WERI-Rb-1 (cell line): ENCODE measurements around the gene MAN1C1.

Experiments used
- DNase-seq: peaks from one replicate; pipeline ENCODE4 v3.0.0-alpha.2; 2020
- H3K27ac ChIP-seq: fragments of 250-450 bp; sonication (Bioruptor Pico); 2 replicates; pipeline ENCODE4 v1.5.1; 2020; ENCODE audit warnings: mild to moderate bottlenecking, moderate library complexity
- H3K27me3 ChIP-seq: fragments of 250-450 bp; sonication (Bioruptor Pico); 2 replicates; pipeline ENCODE4 v1.5.1; 2021; ENCODE audit warnings: mild to moderate bottlenecking, low read depth, moderate library complexity; ENCODE audit not compliant: insufficient read depth, severe bottlenecking
- H3K36me3 ChIP-seq: fragments of 250-450 bp; sonication (Bioruptor Pico); 2 replicates; pipeline ENCODE4 v1.5.1; 2020; ENCODE audit warnings: mild to moderate bottlenecking, moderate library complexity
- H3K4me3 ChIP-seq: 2 replicates; pipeline ENCODE4 v1.5.1; 2011; ENCODE audit warnings: low read depth, mild to moderate bottlenecking, control low read depth, low read length
- H3K9me3 ChIP-seq: fragments of 250-450 bp; sonication (Bioruptor Pico); 2 replicates; pipeline ENCODE4 v1.5.1; 2021; ENCODE audit warnings: mild to moderate bottlenecking, moderate library complexity; ENCODE audit not compliant: severe bottlenecking
- CTCF ChIP-seq: IDR thresholded peaks from 2 replicates; pipeline ENCODE4 v1.5.1; 2011; ENCODE audit warnings: low read depth, mild to moderate bottlenecking, control low read depth, inconsistent platforms, low read length

Gene MAN1C1

GRCh38 chr1:25780318-25781129 is 163.9 kb downstream of the MAN1C1 start:
- no peak for DNase-seq
- Histone ChIP-seq H3K27ac (no peak overlapping the region), H3K27me3 (no peaks in the 10 kb centered on the region), H3K9me3 (no peaks in the 10 kb centered on the region), H3K36me3 (no peaks in the 10 kb centered on the region), H3K4me3 (no peak overlapping the region)
- TF ChIP-seq CTCF = no peak

- DNase-seq = no peak
- no peak for TF ChIP-seq CTCF
- no peak overlapping the region for H3K27ac ChIP-seq
- H3K36me3 ChIP-seq = no peaks in the 10 kb centered on the region
- H3K9me3 ChIP-seq = no peaks in the 10 kb centered on the region
- no peak overlapping the region for H3K4me3 ChIP-seq
- H3K27me3 ChIP-seq = no peaks in the 10 kb centered on the region
These were observed 164.5 kb downstream of the MAN1C1 start for GRCh38 chr1:25781130-25781433.

- H3K36me3 ChIP-seq = no peaks in the 10 kb centered on the region; the same call in 1 of the 2 replicates
- no peak overlapping the region for H3K27ac ChIP-seq
- H3K4me3 ChIP-seq = no peak overlapping the region
- H3K9me3 ChIP-seq = no peaks in the 10 kb centered on the region
- DNase-seq = no peak
- TF ChIP-seq CTCF = no peak
- no peaks in the 10 kb centered on the region for H3K27me3 ChIP-seq
These were observed 166.1 kb downstream of the MAN1C1 start for GRCh38 chr1:25782608-25783201.

- TF ChIP-seq CTCF = no peak
- Histone ChIP-seq H3K36me3 (no peaks in the 10 kb centered on the region; the same call in 1 of the 2 replicates), H3K9me3 (no peaks in the 10 kb centered on the region), H3K4me3 (no peak overlapping the region), H3K27ac (no peak overlapping the region), H3K27me3 (no peaks in the 10 kb centered on the region)
- no peak for DNase-seq
These were observed 168.0 kb downstream of the MAN1C1 start for GRCh38 chr1:25784575-25785051.

- H3K27me3 ChIP-seq = no peaks in the 10 kb centered on the region
- H3K36me3 ChIP-seq = no peaks in the 10 kb centered on the region; the same call in 1 of the 2 replicates
- no peaks in the 10 kb centered on the region for H3K9me3 ChIP-seq
- TF ChIP-seq CTCF = no peak
- no peak overlapping the region for H3K4me3 ChIP-seq
- H3K27ac ChIP-seq = peak overlapping the region; percentile 30; the same call in 1 of the 2 replicates
- peak; percentile 48 for DNase-seq
These were observed 168.9 kb downstream of the MAN1C1 start for GRCh38 chr1:25785333-25786067.
